IgD-negative memory B cell (primary cell): ENCODE measurements around the gene CAPN8. TPM values are rescaled to one million over a fixed set of nuclear protein-coding genes. Genes with fewer than 3 reads are reported as not detected.
A peak's percentile ranks its signal among the peaks of the same experiment; 100 is the strongest.

ENCODE experiments used
- H3K27ac Mint-ChIP-seq, 3 donors: one replicate each; pipeline ENCODE4 v1.8.0; 2020 to 2022; ENCODE audit warnings: mild to moderate bottlenecking in 3 of 3, mixed read lengths in 3 of 3, moderate library complexity in 1 of 3
- H3K27me3 Mint-ChIP-seq: one replicate; pipeline ENCODE4 v1.8.0; 2021; ENCODE audit warnings: mixed read lengths
- H3K36me3 Mint-ChIP-seq: one replicate; pipeline ENCODE4 v1.8.0; 2020; ENCODE audit warnings: mild to moderate bottlenecking, mixed read lengths
- H3K4me1 Mint-ChIP-seq, 3 donors: one replicate each; pipeline ENCODE4 v1.8.0; 2020 to 2022; ENCODE audit warnings: mixed read lengths in 3 of 3, mild to moderate bottlenecking in 1 of 3
- H3K4me3 Mint-ChIP-seq, 4 donors: one replicate each; pipeline ENCODE4 v1.8.0; 2020 to 2022; ENCODE audit warnings: mild to moderate bottlenecking in 4 of 4, mixed read lengths in 4 of 4, moderate library complexity in 3 of 4
- H3K9me3 Mint-ChIP-seq, 3 donors: one replicate each; pipeline ENCODE4 v1.8.0; 2020 to 2021; ENCODE audit warnings: mixed read lengths in 3 of 3, mild to moderate bottlenecking in 1 of 3
- polyA plus RNA-seq: library from polyadenylated mRNA; unstranded; fragments of 300-500 nt; fragmentation: Illumina TruSeq; gene quantifications from one replicate; pipeline ENCODE4 v1.2.3, GENCODE V29; 2021

CAPN8 gene
- polyA plus RNA-seq, 1 donor from 2014 or later: not detected

GRCh38 chr1:223628233-223629125, 37.0 kb downstream of the CAPN8 start:
- Mint-ChIP-seq H3K4me3 (no peak overlapping the region), H3K9me3 (no peaks in the 10 kb centered on the region), H3K36me3 (no peaks in the 10 kb centered on the region), H3K27me3 (peaks cover 4% of the 10 kb centered on the region), H3K4me1 (peaks cover 0 to 4% (median 2%) of the 10 kb centered on the region in 3 donors), H3K27ac (no peak overlapping the region)

GRCh38 chr1:223622132-223622842, 43.2 kb downstream of the CAPN8 start:
- Mint-ChIP-seq H3K4me3 (no peak overlapping the region), H3K9me3 (no peaks in the 10 kb centered on the region), H3K36me3 (no peaks in the 10 kb centered on the region), H3K4me1 (peaks cover 0 to 5% (median 2%) of the 10 kb centered on the region in 3 donors), H3K27ac (no peak overlapping the region), H3K27me3 (peaks cover 3% of the 10 kb centered on the region)

- Mint-ChIP-seq H3K9me3 (no peaks in the 10 kb centered on the region), H3K4me1 (peaks cover 0 to 5% (median 2%) of the 10 kb centered on the region in 3 donors), H3K36me3 (no peaks in the 10 kb centered on the region), H3K27ac (no peak overlapping the region), H3K27me3 (peaks cover 3% of the 10 kb centered on the region), H3K4me3 (peak overlapping the region in 1 of 4 donors; percentile 57)
Observed at GRCh38 chr1:223621312-223621734, 44.2 kb downstream of the CAPN8 start.

GRCh38 chr1:223620297-223620897, 45.1 kb downstream of the CAPN8 start:
- Mint-ChIP-seq H3K36me3 (no peaks in the 10 kb centered on the region), H3K4me1 (peaks cover 0 to 5% (median 4%) of the 10 kb centered on the region in 3 donors), H3K27ac (no peak overlapping the region), H3K4me3 (no peak overlapping the region), H3K9me3 (no peaks in the 10 kb centered on the region), H3K27me3 (peaks cover 3% of the 10 kb centered on the region)

- H3K27me3 Mint-ChIP-seq: peaks cover 3% of the 10 kb centered on the region
- H3K9me3 Mint-ChIP-seq: no peaks in the 10 kb centered on the region
- no peak overlapping the region for H3K4me3 Mint-ChIP-seq
- peaks cover 0 to 5% (median 4%) of the 10 kb centered on the region in 3 donors for H3K4me1 Mint-ChIP-seq
- no peak overlapping the region for H3K27ac Mint-ChIP-seq
- H3K36me3 Mint-ChIP-seq: no peaks in the 10 kb centered on the region
Observed at GRCh38 chr1:223618680-223619079, 46.8 kb downstream of the CAPN8 start.

GRCh38 chr1:223617323-223618070, 48.0 kb downstream of the CAPN8 start:
- Mint-ChIP-seq H3K9me3 (no peaks in the 10 kb centered on the region), H3K36me3 (no peaks in the 10 kb centered on the region), H3K4me1 (peaks cover 0 to 5% (median 4%) of the 10 kb centered on the region in 3 donors), H3K27me3 (no peaks in the 10 kb centered on the region), H3K4me3 (no peak overlapping the region), H3K27ac (no peak overlapping the region)

- Mint-ChIP-seq H3K27me3 (no peaks in the 10 kb centered on the region), H3K4me1 (peaks cover 0 to 4% (median 4%) of the 10 kb centered on the region in 3 donors), H3K4me3 (no peak overlapping the region), H3K9me3 (no peaks in the 10 kb centered on the region), H3K27ac (no peak overlapping the region), H3K36me3 (no peaks in the 10 kb centered on the region)
Observed at GRCh38 chr1:223616586-223616985, 48.9 kb downstream of the CAPN8 start.

- H3K36me3 Mint-ChIP-seq: no peaks in the 10 kb centered on the region
- no peak overlapping the region for H3K4me3 Mint-ChIP-seq
- H3K9me3 Mint-ChIP-seq: no peaks in the 10 kb centered on the region
- peaks cover 0 to 2% (median 0%) of the 10 kb centered on the region in 3 donors for H3K4me1 Mint-ChIP-seq
- no peak overlapping the region for H3K27ac Mint-ChIP-seq
- H3K27me3 Mint-ChIP-seq: no peaks in the 10 kb centered on the region
Observed at GRCh38 chr1:223611936-223612335, 53.6 kb downstream of the CAPN8 start.

GRCh38 chr1:223609977-223610376, 55.5 kb downstream of the CAPN8 start:
- no peak overlapping the region for H3K4me3 Mint-ChIP-seq
- no peak overlapping the region for H3K27ac Mint-ChIP-seq
- H3K36me3 Mint-ChIP-seq: no peaks in the 10 kb centered on the region
- no peaks in the 10 kb centered on the region for H3K27me3 Mint-ChIP-seq
- H3K9me3 Mint-ChIP-seq: no peaks in the 10 kb centered on the region
- H3K4me1 Mint-ChIP-seq: no peaks in the 10 kb centered on the region

- Mint-ChIP-seq H3K27me3 (no peaks in the 10 kb centered on the region), H3K4me3 (no peak overlapping the region), H3K27ac (no peak overlapping the region), H3K4me1 (no peaks in the 10 kb centered on the region), H3K36me3 (no peaks in the 10 kb centered on the region), H3K9me3 (no peaks in the 10 kb centered on the region)
Observed at GRCh38 chr1:223609066-223609465, 56.4 kb downstream of the CAPN8 start.

GRCh38 chr1:223558512-223558911, 107.0 kb downstream of the CAPN8 start:
- H3K36me3 Mint-ChIP-seq: no peaks in the 10 kb centered on the region
- H3K27ac Mint-ChIP-seq: no peak overlapping the region
- H3K4me3 Mint-ChIP-seq: no peak overlapping the region
- peaks cover 3% of the 10 kb centered on the region for H3K27me3 Mint-ChIP-seq
- no peaks in the 10 kb centered on the region for H3K9me3 Mint-ChIP-seq
- no peaks in the 10 kb centered on the region for H3K4me1 Mint-ChIP-seq

- peaks cover 3% of the 10 kb centered on the region for H3K27me3 Mint-ChIP-seq
- no peak overlapping the region for H3K4me3 Mint-ChIP-seq
- H3K27ac Mint-ChIP-seq: no peak overlapping the region
- no peaks in the 10 kb centered on the region for H3K4me1 Mint-ChIP-seq
- no peaks in the 10 kb centered on the region for H3K36me3 Mint-ChIP-seq
- H3K9me3 Mint-ChIP-seq: no peaks in the 10 kb centered on the region
Observed at GRCh38 chr1:223557130-223557475, 108.4 kb downstream of the CAPN8 start.

GRCh38 chr1:223556414-223557129, 108.9 kb downstream of the CAPN8 start:
- Mint-ChIP-seq H3K36me3 (peaks cover under 1% of the 10 kb centered on the region), H3K27me3 (peaks cover 3% of the 10 kb centered on the region), H3K9me3 (no peaks in the 10 kb centered on the region), H3K27ac (peak overlapping the region in 1 of 3 donors; percentile 80), H3K4me3 (no peak overlapping the region), H3K4me1 (peaks cover 0 to 2% (median 0%) of the 10 kb centered on the region in 3 donors)

- no peaks in the 10 kb centered on the region for H3K9me3 Mint-ChIP-seq
- H3K27me3 Mint-ChIP-seq: peaks cover 3% of the 10 kb centered on the region
- peaks cover 3% of the 10 kb centered on the region for H3K36me3 Mint-ChIP-seq
- H3K27ac Mint-ChIP-seq: no peak overlapping the region
- peaks cover 5 to 13% (median 9%) of the 10 kb centered on the region in 3 donors for H3K4me1 Mint-ChIP-seq
- no peak overlapping the region for H3K4me3 Mint-ChIP-seq
Observed at GRCh38 chr1:223553957-223554356, 111.5 kb downstream of the CAPN8 start.
